Measurements from ENCODE around the gene THRA.

DNA sequence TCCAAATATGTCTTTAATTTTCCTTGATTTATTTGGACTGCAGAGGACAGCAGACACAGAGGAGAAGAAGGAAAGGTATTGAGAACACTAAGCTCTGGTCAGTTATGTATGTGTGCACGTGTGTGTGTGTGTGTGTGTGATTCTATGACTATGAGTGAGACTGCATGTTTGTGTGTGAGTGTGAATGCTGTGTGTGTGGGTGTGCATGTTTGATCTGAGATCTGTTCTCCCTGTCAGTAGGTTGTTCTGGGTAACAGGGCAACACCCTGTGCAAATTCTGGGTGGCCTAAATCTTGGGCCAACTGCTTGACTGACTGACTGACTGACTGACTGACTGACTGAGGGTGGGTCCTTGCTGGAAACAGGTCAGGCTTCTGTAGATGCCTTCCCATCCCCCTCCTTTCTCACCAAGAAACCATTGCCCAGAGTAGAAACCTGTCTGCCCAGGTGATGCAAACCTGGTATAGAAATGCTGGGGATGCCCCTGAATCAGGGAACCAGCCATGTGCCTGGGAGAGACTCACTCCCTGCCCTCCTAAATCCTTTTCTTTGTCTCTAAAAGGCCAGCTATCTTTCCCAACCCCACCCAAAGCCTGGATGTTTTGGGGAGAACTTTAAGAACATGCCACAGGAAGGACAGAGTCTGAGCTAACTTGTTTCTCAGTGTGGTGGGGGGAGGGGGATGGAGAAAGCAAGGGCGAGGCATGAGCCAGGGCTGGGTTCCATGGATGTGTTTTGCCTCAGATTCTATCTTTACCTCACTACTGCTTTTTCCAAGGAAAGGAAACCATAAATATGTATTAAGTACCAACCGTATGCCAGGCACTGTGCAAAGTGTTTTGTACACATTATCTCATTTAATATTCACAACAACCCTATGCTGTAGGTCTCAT, 42.1 kb downstream of the THRA start:
- TF ChIP-seq, protein P1, sequence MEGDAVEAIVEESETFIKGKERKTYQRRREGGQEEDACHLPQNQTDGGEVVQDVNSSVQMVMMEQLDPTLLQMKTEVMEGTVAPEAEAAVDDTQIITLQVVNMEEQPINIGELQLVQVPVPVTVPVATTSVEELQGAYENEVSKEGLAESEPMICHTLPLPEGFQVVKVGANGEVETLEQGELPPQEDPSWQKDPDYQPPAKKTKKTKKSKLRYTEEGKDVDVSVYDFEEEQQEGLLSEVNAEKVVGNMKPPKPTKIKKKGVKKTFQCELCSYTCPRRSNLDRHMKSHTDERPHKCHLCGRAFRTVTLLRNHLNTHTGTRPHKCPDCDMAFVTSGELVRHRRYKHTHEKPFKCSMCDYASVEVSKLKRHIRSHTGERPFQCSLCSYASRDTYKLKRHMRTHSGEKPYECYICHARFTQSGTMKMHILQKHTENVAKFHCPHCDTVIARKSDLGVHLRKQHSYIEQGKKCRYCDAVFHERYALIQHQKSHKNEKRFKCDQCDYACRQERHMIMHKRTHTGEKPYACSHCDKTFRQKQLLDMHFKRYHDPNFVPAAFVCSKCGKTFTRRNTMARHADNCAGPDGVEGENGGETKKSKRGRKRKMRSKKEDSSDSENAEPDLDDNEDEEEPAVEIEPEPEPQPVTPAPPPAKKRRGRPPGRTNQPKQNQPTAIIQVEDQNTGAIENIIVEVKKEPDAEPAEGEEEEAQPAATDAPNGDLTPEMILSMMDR (IDR thresholded peaks at IDR 0.05): no peak
- no peak for TF ChIP-seq POLR2A (IDR thresholded peaks at IDR 0.05)

Measured in testis (tissue), 2 donors.